GM21528 (cell line): Measurements from ENCODE around the gene KRTAP5-1.

Experiments used
- ATAC-seq: cut with Tn5 transposase; IDR thresholded peaks from one replicate; pipeline ENCODE4 v1.9.1; 2021; ENCODE audit warnings: mild to moderate bottlenecking, moderate library complexity; ENCODE audit not compliant: unreplicated experiment, low FRiP score

The KRTAP5-1 gene

GRCh38 chr11:1562469-1563148 lies 22.5 kb downstream of the KRTAP5-1 start:
- no peak for ATAC-seq

- no peak for ATAC-seq
These were observed 23.1 kb downstream of the KRTAP5-1 start for GRCh38 chr11:1561955-1562354.

DNA sequence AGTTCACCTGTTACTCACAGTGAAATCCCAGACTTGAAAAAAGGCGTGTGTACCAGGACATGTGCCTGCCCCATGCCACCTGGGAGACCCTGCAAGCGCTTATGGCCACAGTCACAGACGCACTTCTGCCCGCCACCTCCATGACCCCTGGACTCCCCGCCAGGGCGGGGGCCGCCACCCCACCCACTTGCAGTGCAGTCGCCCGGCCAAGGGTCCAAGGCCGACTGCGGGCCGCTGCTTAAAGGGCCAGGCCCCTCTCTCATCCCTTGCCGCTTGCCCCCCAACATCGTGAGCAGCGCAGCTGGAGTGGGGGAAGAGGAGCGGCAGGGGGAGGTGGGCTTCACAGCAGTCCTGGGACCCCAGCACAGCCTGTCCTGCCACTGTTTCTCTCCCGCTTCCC lies 23.8 kb downstream of the KRTAP5-1 start:
- ATAC-seq, result no peak

GRCh38 chr11:1560649-1561251 lies 24.3 kb downstream of the KRTAP5-1 start:
- ATAC-seq, result no peak

GRCh38 chr11:1560002-1560648 lies 25.0 kb downstream of the KRTAP5-1 start:
- no peak for ATAC-seq

DNA sequence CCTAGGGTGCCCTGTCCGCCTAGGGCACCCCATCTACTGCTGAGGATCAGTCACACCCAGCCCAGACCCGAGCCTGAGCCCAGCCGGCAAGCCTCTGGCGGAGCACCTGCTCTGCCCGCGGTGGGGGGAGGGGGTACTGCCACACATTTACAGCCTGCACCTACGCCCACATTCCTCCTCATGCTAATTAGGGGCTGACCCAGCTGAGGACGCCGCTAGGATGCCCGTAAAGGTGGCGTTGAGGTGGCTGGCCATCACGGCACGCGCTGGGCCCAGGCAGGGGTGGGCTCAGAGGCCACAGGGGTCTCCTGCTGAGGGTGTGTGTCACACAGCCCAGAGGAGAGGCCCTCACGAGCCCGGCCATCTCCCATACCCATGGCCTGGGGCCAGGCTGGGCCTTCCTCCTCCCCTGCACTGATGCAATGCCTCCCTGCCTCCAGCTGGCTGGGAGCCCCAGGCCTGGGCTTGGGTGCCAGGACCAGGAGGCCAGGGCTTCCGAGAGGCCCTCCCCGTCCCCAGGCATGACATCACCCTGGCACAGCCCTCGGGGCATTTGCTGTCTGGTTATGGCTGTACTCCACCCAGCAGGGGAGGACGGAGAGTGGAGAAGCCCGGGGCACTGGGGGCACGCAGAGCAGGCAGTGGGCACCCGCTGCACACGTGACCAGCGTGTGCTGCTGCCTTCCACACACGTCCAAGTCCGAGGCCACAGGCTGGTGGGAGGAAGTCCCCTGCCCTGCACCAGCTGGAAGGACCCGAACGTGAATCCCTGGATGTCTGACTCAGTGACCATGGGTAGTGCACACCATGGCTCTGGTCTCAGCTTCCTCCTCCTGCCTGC lies 25.8 kb downstream of the KRTAP5-1 start:
- no peak for ATAC-seq

DNA sequence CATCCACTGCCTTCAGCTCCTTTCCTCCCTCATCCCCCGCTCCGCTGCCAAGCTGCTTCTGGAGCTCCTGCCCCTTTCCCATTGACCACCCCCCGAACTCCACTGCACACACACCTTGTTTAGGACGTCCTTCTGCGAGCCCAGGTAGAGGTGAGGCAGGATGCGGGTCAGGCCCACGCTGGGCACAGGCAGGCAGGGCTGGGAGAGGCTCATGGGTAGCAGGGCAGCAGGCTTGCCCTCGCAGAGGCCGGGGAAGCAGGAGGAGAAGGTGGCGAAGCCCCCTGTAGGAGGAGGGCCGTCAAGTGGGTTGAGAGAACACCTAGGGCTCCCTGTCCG lies 26.3 kb downstream of the KRTAP5-1 start:
- no peak for ATAC-seq

DNA sequence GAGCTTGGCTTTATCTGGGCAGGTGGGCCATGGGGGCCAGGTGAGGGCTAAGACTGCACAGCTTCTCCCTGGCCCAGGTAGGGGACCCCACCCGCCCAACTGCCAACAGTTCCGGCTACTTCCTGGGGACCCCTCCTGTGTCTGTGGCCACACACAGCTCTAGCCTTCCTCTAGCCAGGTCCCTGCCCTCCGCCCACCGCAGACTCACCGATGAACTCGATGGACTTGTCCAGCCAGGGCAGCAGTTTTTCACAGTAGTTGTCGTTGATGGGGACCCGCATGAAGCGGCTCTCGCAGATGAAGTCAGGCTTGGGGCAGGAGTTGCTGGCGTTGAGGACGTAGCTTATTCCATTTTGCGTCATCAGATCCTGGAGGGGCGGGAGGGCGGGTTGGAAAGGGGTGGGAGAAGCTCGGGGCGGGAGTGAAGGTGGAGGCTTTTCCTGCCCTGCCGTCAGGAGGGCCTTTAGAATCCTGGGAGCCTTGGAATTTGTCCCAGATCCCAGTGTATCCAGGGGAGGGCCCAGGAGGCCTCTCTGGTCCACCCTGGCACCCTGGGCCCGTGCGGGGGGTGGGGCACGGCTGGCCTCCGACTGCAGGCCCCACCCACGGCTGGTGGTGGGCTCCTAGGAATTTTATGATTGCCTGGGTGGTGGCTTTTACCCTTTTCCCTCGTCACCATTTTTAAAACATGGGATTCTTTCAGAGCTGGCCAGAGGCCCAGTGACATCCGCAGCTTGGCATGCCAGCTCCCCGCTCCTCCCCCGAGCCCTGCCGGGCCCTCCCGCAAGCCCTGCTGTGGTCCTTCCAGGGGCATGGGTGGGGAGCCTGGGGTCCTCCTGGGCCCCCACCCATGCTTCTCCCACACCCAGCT lies 26.9 kb downstream of the KRTAP5-1 start:
- no peak for ATAC-seq

GRCh38 chr11:1557051-1557884 lies 27.8 kb downstream of the KRTAP5-1 start:
- no peak for ATAC-seq

- ATAC-seq, result no peak
These were observed 28.7 kb downstream of the KRTAP5-1 start for GRCh38 chr11:1556278-1556902.

DNA sequence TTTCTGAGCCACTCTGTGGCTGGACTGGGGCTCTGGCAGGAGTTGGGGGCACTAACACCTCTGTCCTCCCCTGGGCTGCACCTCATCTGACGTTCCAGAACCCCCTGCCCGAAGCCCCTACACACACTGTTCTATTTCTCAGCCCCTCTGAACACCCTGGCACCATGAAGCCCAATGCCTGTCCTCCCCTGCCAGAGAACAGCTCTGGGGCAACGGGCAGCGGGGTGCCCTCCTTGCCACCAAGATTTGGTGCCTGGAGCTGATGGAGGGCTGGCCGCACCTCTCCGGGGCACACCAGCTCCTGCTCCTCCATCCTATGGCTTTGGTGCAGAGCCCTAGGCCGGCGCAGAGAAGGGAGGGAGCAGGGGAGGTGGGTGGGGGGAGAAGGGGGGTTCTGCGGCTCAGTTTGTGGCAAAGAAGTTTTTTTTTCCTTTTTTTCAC lies 29.4 kb downstream of the KRTAP5-1 start:
- ATAC-seq, result no peak

- ATAC-seq, result no peak
These were observed 29.9 kb downstream of the KRTAP5-1 start for GRCh38 chr11:1554981-1555712.

GRCh38 chr11:1553808-1554594 lies 31.1 kb downstream of the KRTAP5-1 start:
- ATAC-seq, result no peak

DNA sequence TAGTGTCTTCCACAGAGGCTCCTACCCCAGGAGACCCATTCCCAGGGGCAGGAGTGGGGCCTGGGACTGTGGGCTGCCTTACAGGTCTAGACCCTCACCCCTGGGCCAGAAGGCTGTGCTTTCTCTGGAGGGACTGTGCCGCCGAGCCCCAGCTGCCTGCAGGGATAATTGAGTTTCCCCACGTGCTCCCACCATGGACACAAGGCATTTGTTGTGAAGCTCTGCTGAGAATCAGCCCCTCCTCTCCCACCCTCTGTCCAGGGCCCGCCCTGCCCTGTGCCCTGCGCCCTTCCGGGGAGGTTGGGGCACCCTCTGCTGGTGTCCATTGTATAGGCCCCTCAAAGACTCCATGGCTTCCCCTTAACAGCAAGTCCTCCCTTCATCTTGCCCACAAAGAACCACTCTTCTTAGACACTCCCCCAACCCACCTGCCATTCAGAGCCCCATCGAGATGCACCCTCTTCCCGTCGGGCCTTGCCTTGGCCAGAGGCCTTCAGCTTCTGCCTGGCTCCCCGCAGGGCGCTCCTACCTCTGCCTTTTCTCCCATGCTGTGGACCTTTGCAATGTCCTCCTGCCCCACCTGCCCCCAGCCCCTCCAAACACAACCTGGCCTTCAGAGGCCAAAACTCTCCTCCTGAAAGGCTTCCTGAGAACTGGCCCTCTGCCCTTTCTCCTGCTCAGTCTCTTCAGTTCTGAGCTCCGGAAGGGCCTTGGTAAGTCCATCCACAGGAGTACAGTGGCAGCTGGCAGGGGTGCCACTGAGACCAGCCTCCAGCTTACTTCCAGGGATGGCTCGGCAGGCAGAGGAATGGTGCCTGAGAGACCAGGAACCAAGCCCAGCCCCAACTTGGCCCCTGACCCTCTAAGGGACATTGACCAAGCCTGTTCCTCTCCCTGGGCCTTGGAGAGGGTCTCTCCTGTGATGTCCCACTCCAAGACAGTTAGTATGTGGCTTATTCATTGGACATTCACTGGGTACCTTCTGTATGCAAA lies 35.4 kb downstream of the KRTAP5-1 start:
- ATAC-seq, result no peak

DNA sequence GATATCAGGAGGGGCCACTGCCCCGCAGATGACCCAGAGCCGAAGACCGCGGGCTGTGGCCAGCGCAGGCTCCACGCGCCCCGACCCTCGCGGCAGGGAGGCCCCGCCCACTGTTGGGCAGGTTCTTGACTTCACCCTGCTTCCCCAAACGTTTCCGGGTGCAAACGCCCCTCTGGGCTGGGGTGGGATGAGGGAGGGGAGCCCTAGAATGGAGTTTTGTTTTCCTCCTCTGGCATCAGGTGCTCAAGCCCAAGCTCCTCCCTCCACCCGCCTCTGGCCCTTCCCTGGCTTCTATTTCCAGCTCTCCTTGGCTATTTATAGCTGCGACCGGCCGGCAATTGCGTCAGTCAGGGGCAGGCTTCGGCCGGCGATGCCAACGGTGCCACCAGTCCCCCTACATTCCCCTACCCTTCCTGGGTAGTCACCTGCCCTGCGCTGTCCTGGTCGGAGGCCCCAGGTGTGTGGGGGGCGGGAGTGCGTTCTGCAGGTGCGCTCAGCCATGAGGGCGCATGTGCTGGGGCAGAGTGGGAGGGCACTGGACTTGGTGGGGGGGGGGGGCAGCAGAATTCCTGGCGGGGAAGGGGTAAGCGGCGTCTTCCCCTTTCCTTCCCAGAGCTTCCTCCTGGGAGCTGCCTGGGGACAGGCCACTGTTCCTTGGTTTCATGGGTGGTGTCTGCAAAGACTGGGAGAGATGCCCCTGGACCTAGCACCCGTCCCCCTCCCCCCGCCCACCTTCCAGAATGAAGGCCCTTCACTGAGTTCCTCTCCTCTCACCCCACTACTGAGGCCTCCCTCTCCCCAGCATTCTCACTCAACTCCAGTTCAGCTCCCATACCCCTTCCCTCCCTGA lies 36.6 kb downstream of the KRTAP5-1 start:
- no peak for ATAC-seq
